ENCODE measurements around the gene DIPK1C.

Gene DIPK1C

DNA sequence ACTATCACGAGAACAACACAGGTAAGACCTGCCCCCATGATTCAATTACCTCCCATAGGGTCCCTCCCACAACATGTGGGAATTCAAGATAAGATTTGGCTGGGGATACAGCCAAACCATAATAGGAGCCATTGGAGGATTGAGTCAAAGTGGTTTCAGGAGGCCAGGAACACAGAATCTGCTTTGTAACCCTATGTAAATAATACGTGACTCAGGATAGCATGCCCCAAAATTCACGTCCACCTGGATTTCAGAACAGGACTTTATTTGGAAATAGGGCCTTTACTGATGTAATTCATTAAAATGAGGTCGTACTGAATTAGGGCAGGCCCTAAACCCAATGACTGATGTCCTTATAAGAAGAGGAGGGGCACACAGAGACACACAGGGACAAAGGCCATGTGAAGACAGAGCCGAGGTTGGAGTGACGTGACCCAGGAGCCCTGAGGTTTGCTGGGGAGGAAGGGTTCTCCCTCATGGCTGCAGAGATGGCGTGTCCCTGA lies 23.1 kb upstream of the DIPK1C start:
- TF ChIP-seq, protein P1, sequence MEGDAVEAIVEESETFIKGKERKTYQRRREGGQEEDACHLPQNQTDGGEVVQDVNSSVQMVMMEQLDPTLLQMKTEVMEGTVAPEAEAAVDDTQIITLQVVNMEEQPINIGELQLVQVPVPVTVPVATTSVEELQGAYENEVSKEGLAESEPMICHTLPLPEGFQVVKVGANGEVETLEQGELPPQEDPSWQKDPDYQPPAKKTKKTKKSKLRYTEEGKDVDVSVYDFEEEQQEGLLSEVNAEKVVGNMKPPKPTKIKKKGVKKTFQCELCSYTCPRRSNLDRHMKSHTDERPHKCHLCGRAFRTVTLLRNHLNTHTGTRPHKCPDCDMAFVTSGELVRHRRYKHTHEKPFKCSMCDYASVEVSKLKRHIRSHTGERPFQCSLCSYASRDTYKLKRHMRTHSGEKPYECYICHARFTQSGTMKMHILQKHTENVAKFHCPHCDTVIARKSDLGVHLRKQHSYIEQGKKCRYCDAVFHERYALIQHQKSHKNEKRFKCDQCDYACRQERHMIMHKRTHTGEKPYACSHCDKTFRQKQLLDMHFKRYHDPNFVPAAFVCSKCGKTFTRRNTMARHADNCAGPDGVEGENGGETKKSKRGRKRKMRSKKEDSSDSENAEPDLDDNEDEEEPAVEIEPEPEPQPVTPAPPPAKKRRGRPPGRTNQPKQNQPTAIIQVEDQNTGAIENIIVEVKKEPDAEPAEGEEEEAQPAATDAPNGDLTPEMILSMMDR (IDR thresholded peaks at IDR 0.05), result no peak
- no peak overlapping the region for H3K4me3 ChIP-seq (ENCODE audit: low read depth in 1 of 2, low read length in 1 of 2)
- H3K27me3 ChIP-seq, result peaks cover 16% of the 10 kb centered on the region
- H3K9me3 ChIP-seq, result no peaks in the 10 kb centered on the region
- no peak overlapping the region for H3K27ac ChIP-seq
- no peaks in the 10 kb centered on the region for H3K36me3 ChIP-seq
- H3K4me1 ChIP-seq (ENCODE audit: control insufficient read depth in 1 of 2, insufficient read depth in 1 of 2, low read depth in 1 of 2, low read length in 1 of 2), result no peaks in the 10 kb centered on the region

DNA sequence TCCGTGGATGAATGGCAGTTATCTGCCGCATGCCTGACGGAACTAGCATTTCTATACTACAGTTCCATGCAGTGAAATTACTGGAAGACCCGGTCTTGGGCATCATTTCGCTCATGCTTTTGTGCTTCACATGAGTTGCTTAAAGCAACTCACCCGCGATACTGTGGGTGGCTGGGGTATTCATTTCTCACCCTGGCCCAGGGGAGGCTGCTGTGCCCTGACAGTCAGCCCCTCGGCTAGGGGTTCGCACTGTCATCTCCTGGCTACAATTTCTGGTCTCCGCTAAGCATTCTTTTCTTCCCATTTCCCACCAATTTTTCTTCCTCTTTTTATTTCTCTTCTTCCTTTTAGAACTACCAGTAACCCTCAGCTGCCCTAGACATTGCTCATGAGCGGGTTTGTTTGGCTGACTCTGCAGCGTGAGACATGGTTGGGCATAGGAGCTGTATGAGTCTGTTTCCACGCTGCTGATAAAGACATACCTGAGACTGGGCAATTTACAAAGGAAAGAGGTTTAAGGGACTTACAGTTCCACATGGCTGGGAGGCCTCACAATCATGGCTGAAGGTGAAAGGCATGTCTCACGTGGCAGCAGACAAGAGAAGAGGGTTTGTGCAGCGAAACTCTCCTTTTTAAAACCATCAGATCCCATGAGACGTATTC lies 22.5 kb upstream of the DIPK1C start:
- Histone ChIP-seq H3K36me3 (no peaks in the 10 kb centered on the region), H3K27ac (no peak overlapping the region), H3K4me3 (ENCODE audit: low read depth in 1 of 2, low read length in 1 of 2) (no peak overlapping the region), H3K4me1 (ENCODE audit: control insufficient read depth in 1 of 2, insufficient read depth in 1 of 2, low read depth in 1 of 2, low read length in 1 of 2) (no peaks in the 10 kb centered on the region), H3K9me3 (no peaks in the 10 kb centered on the region), H3K27me3 (peaks cover 12% of the 10 kb centered on the region)
- TF ChIP-seq, protein P1 (IDR thresholded peaks at IDR 0.05), result no peak

DNA sequence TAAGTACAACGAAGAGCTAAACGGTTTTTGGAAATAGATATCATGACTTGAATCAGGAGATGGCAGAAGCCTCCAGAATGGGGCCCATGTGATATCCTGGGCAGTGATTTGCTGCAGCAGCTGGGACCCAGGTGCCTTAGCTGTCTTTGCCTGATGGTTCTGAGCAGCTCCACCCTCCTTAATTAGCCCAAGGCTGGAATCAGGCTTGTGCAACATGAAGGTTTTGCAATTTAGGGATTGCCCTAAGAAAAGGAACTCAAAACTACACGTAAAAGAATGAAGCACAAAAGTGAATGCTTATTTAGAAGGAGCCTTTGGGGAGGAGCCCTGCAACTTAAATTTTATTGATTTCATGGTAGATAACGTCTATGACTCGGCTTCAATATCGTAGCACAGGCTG lies 21.8 kb upstream of the DIPK1C start:
- Histone ChIP-seq H3K27me3 (peaks cover 11% of the 10 kb centered on the region), H3K27ac (no peak overlapping the region), H3K9me3 (no peaks in the 10 kb centered on the region), H3K4me1 (ENCODE audit: control insufficient read depth in 1 of 2, insufficient read depth in 1 of 2, low read depth in 1 of 2, low read length in 1 of 2) (no peaks in the 10 kb centered on the region), H3K4me3 (ENCODE audit: low read depth in 1 of 2, low read length in 1 of 2) (no peak overlapping the region), H3K36me3 (no peaks in the 10 kb centered on the region)
- TF ChIP-seq, protein P1 (IDR thresholded peaks at IDR 0.05), result no peak

DNA sequence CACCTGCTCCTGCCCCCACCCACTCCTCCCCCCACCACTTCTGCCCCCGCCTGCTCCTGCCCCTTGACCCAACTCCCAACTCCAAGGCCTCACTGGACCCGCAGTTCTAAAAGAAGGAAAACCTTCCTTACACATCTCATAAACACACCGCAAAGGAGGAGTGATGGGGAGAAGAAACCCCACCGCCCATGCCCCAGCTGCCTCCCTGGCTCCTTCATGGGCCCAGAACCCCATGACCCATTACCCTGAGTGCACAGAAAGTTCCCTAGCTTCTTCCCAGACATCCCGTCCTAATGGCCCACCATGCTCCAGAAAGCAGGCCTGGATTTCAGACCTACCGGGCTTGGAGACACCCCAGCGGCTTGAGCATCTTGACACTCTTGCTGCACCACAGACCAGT lies 21.2 kb upstream of the DIPK1C start:
- TF ChIP-seq, protein P1 (IDR thresholded peaks at IDR 0.05), result no peak
- no peaks in the 10 kb centered on the region for H3K4me1 ChIP-seq (ENCODE audit: control insufficient read depth in 1 of 2, insufficient read depth in 1 of 2, low read depth in 1 of 2, low read length in 1 of 2)
- no peaks in the 10 kb centered on the region for H3K36me3 ChIP-seq
- H3K4me3 ChIP-seq (ENCODE audit: low read depth in 1 of 2, low read length in 1 of 2), result no peak overlapping the region
- no peaks in the 10 kb centered on the region for H3K9me3 ChIP-seq
- no peak overlapping the region for H3K27ac ChIP-seq
- H3K27me3 ChIP-seq, result peaks cover 15% of the 10 kb centered on the region

DNA sequence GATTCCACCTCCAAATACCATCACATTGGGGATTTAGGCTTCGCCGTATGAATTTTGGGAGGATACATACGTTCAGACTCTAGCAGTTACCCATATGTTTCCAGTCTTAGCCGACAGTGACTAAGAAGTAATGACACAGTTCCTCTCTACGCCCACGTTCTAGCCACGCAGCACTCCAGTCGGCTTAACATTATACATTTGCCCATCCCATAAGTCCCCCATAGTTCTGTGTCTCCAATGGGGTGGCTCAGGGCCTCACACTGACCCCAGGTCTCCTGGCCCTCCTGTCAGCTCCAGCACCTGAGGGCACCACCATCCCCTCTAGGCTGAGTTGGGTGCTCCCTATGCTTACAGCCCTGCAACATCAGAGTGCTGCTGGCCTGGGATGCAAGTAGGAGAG lies 20.7 kb upstream of the DIPK1C start:
- TF ChIP-seq, protein P1 (IDR thresholded peaks at IDR 0.05), result no peak
- Histone ChIP-seq H3K27me3 (peaks cover 17% of the 10 kb centered on the region), H3K9me3 (no peaks in the 10 kb centered on the region), H3K27ac (no peak overlapping the region), H3K36me3 (no peaks in the 10 kb centered on the region), H3K4me3 (ENCODE audit: low read depth in 1 of 2, low read length in 1 of 2) (no peak overlapping the region), H3K4me1 (ENCODE audit: control insufficient read depth in 1 of 2, insufficient read depth in 1 of 2, low read depth in 1 of 2, low read length in 1 of 2) (no peaks in the 10 kb centered on the region)

Data from neutrophil (primary cell).